Stimulated activated CD4-positive, alpha-beta T cell treated with anti-CD3 and anti-CD28 coated beads, Interleukin-15, amount 100 ng/mL, for 1 hour (primary cell): ENCODE results near the gene UNC5C.

Source experiments
- DNase-seq, 2 donors: peaks; one replicate each; pipeline ENCODE4 v3.0.0-alpha.2; 2020; ENCODE audit warnings: low read depth in 1 of 2, low spot score in 1 of 2

Gene UNC5C

DNA sequence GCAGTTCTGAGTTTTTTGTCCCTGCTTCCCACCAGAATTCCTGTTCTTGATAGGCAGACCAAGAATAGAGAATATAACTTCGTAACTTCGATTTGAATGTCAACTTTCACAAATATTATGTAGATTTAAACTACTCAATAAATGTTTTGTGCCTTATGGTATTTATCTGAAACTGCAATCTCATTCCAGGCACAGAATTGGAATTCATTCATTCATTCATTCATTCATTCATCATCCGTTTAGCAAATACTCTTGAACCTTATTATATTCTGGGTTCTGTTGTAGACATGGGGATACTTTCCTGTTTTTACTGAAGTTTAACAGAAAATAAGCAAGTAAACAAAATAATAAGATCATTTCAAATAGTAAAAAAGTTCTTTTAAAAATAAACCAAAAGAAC is 324.4 kb downstream of the UNC5C start:
- DNase-seq, result no peak

GRCh38 chr4:95220205-95221175 is 328.3 kb downstream of the UNC5C start:
- no peak for DNase-seq

GRCh38 chr4:95219109-95219508 is 329.7 kb downstream of the UNC5C start:
- no peak for DNase-seq

DNA sequence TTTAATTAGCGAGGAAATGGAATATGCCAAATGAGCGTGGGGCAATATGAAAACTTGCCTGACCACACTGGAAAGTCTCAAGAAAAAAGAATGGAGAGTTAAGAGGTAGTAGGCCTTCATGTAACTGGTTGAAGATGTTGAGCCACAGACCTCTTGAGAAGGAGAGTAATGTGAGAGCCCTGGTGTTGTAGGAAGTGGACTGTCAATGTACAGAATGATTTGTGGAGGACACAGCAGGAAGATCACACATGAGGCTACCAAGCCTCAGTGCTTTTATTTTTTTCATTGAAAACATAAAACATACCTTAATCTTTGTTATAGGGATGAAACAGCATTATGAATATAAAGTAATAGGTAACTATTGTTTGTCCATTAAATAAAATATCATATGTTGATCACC is 331.6 kb downstream of the UNC5C start:
- DNase-seq, result no peak

DNA sequence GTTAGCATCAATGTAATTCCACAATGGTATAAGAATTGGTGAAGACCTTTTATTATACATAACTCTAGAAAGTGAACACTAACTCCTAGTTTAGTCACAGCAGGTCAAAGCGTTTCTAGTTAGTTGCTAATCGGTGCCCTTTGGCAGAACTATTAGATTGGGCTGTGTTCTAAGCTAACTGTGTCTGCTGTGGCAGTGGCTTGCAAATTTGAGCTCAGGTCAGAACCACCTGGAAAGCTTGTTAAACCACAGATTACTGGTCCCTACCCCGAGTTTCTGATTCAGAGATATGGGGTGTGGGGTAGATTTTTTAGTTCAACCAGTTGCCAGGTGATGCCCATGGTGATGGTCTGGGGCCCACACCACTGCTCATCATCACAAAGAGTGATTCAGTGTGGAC is 332.1 kb downstream of the UNC5C start:
- DNase-seq, result no peak

DNA sequence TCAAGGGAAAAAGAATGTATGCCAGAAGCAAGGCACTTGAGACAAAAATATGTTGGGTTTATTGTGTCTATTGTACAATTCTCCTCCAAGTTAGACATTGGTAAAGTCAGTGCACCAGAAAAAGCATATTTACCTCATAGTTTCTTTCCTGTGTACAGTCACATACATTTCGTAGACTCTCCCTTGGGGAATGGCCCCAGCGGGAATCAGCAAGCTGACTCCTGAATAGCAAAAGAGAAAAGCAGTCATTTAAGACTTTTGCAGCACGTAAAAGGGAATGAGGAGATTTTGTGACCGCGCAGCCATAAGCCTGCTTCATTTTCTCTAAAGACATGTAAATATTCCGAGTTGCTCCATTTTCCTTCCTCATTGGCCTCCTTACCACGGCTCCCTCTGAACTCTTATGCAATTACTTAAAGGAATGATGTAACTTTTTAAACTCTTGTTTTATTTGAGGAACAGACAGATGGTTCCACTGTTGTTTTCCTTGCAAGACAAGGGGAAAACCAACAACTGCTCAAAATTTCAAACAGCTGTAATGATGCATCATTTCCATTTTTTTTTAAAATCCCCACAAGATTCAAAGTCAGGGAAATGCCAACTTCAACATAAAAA is 332.7 kb downstream of the UNC5C start:
- DNase-seq, result no peak

DNA sequence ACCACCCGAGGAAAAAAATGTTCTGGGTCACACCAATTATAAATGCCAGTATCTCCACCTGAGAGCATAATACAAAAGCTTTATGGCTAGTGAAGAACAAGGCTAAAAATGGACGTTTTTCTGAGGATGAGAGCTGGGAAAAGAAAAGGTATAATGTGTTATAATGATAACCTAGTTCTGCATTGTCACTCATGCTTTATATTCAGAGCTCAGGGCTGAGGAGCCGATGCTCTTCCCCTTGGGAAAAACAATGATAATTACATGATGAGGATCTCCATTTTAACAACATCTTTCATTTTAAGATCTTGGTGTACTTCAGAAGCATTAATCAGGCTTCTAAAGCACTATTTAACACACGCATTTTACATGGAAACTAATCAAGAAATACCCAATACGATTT is 333.7 kb downstream of the UNC5C start:
- no peak for DNase-seq

- no peak for DNase-seq
These were observed 334.4 kb downstream of the UNC5C start for GRCh38 chr4:95214408-95214807.

DNA sequence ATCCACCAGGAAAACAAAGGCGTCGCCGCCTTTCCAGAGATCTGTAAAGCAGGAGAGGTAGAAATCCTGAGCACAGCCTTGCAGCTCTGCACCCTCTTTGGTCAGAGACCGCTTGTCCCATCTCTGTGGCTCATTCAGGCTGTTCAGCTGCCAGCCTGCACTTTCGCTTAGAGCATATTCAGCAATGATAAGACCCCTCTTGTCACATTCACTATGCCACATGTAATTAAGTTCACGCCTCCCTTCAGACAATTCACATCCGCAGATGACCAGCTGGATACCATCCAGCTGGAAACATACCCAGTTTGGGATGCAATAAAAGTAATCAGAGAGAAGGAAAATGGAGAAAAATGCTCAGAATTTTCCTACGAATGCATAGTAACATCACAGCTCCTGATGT is 335.4 kb downstream of the UNC5C start:
- DNase-seq, result no peak

DNA sequence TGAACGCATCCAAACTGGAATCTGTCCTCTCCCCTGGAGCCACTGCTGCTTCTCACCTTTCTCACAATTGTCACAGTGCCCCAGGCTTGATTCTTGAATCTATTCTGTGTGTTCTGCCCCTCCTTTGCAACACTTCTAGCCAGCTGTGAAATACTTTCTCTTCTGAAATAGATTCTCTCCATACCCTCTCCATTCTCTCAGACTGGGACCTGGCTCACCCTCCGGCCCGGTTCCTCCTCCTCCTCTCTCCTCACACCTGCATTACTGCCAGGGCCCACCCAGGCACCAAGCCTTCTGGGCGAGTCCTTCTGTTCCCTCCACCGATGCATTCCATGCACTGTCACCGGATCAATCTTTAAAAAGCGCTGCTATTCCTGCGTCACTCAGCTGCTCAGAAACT is 336.1 kb downstream of the UNC5C start:
- no peak for DNase-seq

DNA sequence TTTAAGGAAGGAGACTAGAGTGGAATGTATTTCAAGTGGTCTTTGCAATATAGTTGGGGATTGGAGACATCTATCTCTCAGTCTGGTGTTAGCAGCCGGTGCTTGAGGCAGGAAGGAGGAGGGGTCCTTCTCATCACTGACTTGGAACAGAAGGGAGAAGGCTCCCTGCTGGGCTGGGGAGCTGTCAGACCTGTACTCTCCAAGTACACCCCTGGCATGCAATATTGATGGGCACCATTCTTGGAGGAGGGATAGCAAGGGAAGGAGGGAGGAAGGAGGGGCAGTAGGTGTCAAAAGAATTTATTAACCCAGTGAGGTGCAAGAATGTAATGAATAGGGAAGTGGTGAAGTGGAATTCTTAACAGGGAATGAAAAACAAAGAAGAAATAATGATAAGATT is 338.8 kb downstream of the UNC5C start:
- no peak for DNase-seq

- no peak for DNase-seq
These were observed 343.9 kb downstream of the UNC5C start for GRCh38 chr4:95204873-95205272.

DNA sequence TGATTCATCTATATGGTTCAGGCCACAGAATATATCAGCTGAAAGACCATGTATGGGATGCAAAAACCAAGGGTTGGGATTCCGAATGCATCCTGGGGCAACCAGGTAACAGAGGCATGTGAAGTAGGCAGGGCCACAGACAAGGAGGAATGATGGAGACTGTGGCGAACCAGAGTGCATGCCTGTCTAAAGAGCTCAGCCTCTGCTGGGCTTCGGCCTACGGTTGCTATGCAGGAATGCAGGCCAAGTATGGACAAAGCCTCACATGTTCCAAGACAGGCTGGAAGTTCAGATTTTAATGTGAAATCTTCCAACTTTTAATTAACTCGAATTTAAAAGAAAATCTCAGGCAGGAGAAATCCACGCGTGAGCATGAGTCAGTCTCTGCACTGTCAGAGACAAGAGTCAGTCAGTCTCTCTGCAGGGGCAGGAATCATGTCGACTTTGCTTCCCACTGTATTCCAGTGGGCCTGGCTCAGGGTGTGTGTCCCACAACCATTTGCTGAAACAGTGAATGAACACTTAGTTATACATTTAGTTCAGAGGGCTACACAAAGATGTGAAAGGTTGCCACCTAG is 344.4 kb downstream of the UNC5C start:
- no peak for DNase-seq

GRCh38 chr4:95198961-95199360 is 349.8 kb downstream of the UNC5C start:
- DNase-seq, result no peak

DNA sequence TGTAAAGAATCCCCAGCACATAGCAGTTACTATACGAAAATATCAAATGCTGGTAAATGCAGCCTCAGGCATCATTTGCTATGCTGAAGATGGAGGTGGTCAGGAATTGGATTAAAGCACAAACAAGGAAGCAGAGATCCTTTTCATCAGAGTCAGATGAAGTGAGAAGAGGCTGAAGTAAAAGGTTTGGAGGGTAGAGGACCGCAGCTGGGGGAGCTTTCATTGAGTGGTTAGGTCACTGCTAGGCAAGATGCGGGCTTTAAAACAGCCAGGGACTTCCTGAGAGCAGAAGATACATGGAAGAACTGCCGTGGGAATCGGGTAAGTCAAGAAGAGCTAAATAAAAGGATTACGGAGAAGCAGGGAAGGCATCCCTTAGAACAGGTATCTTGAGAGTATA is 351.4 kb downstream of the UNC5C start:
- no peak for DNase-seq

DNA sequence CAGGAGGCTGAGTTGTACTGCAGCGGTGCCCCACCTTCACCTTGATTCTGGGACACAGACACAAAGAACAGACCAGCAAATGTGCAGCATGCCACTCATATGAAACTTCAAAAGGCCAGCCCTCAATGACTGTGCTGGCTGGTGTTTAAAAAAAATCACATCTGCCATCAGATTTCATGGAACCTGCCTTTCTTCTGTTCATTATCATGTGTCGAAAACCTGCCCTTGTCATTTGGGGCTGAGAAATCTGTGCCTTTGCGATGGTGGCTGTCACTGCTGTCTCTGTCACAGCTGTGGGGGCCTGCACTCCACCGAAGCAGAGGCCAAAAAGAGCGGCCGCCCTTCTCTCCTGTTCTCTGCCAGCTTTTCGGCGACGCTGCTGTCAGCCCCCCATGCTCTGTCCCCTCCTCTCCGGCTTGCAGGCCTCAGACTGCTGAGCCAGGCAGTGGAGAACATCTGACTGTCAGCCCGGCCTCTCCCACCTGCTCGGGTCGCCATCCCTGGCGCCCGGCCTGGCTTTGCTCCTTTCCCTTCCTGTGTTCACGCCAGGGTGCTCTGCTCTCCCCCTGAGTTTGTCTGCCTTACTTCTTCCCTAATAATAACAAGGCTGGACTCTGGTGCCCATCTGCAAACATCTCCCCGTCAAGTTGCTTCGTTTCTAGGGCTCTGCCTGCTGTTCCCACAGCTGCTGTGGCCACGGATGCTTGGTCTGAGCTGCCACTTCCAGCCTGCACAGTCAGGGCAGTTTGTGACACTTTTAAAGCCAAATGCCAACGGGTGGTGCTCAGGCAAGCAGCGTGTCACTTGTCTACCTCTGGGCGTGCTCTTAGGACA is 355.2 kb downstream of the UNC5C start:
- DNase-seq, result no peak

- no peak for DNase-seq
These were observed 357.2 kb downstream of the UNC5C start for GRCh38 chr4:95191537-95191936.

DNA sequence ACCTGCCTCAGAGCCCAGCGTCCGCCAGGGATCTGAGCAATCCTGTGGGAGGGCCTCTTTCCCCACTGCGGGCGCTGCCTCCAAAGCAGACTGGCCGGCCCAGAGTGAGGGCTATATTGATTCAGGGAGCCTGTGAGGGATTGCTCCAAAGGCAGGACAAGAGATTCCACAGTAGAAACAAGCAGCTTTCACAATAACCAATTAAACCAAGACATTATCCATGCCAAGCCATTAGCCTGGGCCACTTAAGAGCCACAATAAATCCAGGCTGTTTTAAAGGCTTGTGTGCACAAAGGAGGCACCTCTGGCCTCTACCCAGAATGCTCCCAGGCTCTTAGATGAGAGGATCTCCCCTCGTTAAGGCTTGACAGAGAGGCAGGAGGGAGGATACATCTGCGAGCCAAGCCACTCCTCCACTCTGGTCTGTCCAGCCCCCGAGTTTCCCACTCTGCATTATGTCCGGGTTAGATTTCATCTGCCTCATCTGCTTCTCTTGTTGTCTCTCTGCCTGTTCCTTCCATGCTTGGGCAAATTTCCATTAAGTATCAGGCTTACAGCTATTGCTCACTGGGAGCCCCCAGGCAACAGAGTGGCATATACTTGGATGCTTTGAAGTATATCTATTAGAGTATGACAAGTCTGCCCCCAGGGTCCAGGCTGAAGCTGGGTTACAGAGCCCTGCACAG is 357.9 kb downstream of the UNC5C start:
- no peak for DNase-seq

DNA sequence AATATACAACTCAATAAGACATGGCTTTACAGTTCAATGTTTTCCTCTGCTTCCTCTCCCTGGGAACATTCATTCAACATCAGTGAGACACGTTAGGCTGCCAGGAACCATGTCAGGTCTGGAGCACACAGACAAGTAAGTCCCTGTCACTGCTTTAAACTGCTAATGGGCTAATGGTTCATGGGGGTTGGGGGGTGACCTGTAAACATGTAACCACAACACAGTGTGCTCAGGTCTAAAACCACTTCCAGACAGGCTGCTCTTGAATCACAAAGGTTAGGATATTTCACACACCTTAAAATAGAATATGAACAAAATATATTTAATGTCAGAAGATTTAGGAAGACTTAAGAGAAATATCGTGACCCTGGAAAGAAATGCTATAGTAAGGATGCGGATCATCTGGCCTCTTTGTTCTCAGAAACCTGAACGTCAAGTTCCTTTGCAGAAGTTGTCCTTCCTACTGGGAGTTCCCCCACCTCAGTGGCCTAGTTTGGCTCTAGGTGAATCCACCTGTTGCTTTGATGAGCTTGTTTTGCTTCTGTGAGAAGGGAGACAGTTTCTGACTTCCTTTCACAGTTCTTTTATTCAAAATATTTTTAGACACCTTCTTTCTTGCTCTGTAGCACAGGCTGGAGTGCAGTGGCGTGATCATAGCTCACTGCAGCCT is 359.9 kb downstream of the UNC5C start:
- DNase-seq, result no peak

DNA sequence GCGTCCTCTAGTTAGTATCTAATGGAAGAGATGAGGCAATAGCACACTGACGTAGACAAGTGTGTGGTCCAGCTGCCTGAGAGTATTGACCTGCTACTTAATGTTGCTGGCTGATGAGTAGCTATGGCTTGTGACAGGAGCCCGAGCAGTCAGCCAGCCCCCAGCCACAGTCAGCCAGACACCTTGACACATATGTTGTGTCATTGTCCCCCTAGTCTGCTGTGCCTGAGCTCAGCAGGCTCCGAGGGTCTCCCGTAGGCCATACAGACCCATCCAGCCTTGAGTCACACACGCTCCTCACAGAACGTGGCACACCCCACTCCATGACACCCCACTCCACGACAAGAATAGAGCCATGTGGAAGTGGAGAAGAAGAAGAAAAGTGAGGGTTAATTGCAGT is 362.1 kb downstream of the UNC5C start:
- no peak for DNase-seq
